Stomach (tissue), 9 donors: ENCODE data around the gene SCTR. TPM values are rescaled to one million over a fixed set of nuclear protein-coding genes. Genes with fewer than 3 reads are reported as not detected.

ENCODE experiments used
- DNase-seq, 2 donors: peaks; one replicate each; pipeline versions ENCODE4 v3.0.0 to v3.0.0-alpha.2; 2013 to 2019
- H3K27ac ChIP-seq, 5 donors: fragments of 200-600 bp in 4 of 5; sonication (generic) in 4 of 5; one replicate each; pipeline ENCODE4 v1.5.1; 2013 to 2019; ENCODE audit warnings: mild to moderate bottlenecking in 1 of 5, moderate library complexity in 1 of 5
- H3K27me3 ChIP-seq, 3 donors: fragments of 200-600 bp; sonication (generic); one replicate each; pipeline ENCODE4 v1.5.1; 2017 to 2019; ENCODE audit warnings: mixed run types in 1 of 3
- H3K36me3 ChIP-seq, 4 donors: fragments of 200-600 bp; sonication (generic); 1 replicate in 3 of 4; 2 replicates in 1 of 4; pipeline ENCODE4 v1.5.1; 2016 to 2019
- H3K4me1 ChIP-seq, 4 donors: fragments of 200-600 bp; sonication (generic); one replicate each; pipeline ENCODE4 v1.5.1; 2016 to 2019
- H3K4me3 ChIP-seq, 4 donors: fragments of 200-600 bp; sonication (generic) in 3 of 4; one replicate each; pipeline ENCODE4 v1.5.1; 2016 to 2019; ENCODE audit warnings: mild to moderate bottlenecking in 1 of 4
- H3K9me3 ChIP-seq, 4 donors: fragments of 200-600 bp; sonication (generic); one replicate each; pipeline ENCODE4 v1.5.1; 2016 to 2019
- CTCF ChIP-seq, 7 experiments: fragments of 450-650 bp in 4 of 7; fragments of 200-600 bp in 3 of 7; sonication (generic) in 3 of 7; IDR thresholded peaks; one replicate each; pipeline ENCODE4 v1.5.1; 2016 to 2019; ENCODE audit warnings: antibody characterized with exemption in 7 of 7, control low read depth in 2 of 7, mild to moderate bottlenecking in 1 of 7
- EP300 ChIP-seq: sonication (generic); formaldehyde crosslinking; IDR thresholded peaks from one replicate; pipeline ENCODE4 v1.6.1; 2017; ENCODE audit warnings: antibody characterized with exemption
- POLR2A ChIP-seq, 4 donors: fragments of 450-650 bp; IDR thresholded peaks; one replicate each; pipeline ENCODE4 v1.6.1; 2016; ENCODE audit warnings: antibody characterized with exemption in 4 of 4, control low read depth in 2 of 4, mild to moderate bottlenecking in 1 of 4, moderate library complexity in 1 of 4
- POLR2AphosphoS5 ChIP-seq, 3 donors: sonication (generic); formaldehyde crosslinking; IDR thresholded peaks; one replicate each; pipeline ENCODE4 v1.6.1; 2016; ENCODE audit warnings: antibody characterized with exemption in 3 of 3
- WGBS, 5 donors: extraction: QIAGEN DNeasy Blood & Tissue Kit in 3 of 5; methylation state at CpG; one replicate each; pipeline versions ENCODE4 v1.1.5 to v1.1.7; 2013 to 2018; 5-methylcytosine and 5-hydroxymethylcytosine counted together
- intact Hi-C: fragments of 100-400 bp; cut with DNase I; formaldehyde crosslinking; loops from one replicate; pipeline ENCODE4 v1.15.1; 2023; ENCODE audit warnings: low total_unique reads
- polyA plus RNA-seq, 3 donors: library from polyadenylated mRNA; stranded (reverse); fragments of 200-250 nt; gene quantifications; one replicate each; pipeline ENCODE4 v1.2.3, GENCODE V29; 2013
- total RNA-seq, 5 donors: library from RNA; depleted of rRNA; stranded (reverse); fragments of >200 nt; gene quantifications; one replicate each; pipeline versions ENCODE4 v1.1.0 to v1.2.3, GENCODE V29; 2014 to 2016
- donor health status: healthy with polysubstance abuse.
- donor health status: Bipolar disorder and iron deficiency.
- donor health status: healthy.

The SCTR gene
- total and polyA plus RNA-seq, 8 donors, result 0.18 to 8.6 (median 4.1) TPM; not detected in 2

GRCh38 chr2:119468154-119468955 is 55.9 kb downstream of the SCTR start:
- H3K36me3 ChIP-seq, result no peaks in the 10 kb centered on the region
- intact Hi-C loops, result no loop called here
- H3K27ac ChIP-seq, result no peak overlapping the region
- 45 to 58% (median 50%) methylated on average over 3 of the region's 3 CpGs for WGBS, 5 donors
- no peak for DNase-seq
- no peaks in the 10 kb centered on the region for H3K9me3 ChIP-seq
- TF ChIP-seq EP300, result no peak
- peak in 1 of 3 donors; percentile 5 for TF ChIP-seq POLR2AphosphoS5 (IDR thresholded peaks at IDR 0.05)
- no peak for TF ChIP-seq CTCF (IDR thresholded peaks at IDR 0.05)
- no peaks in the 10 kb centered on the region for H3K27me3 ChIP-seq
- H3K4me1 ChIP-seq, result peaks cover 0 to 14% (median 0%) of the 10 kb centered on the region in 4 donors
- H3K4me3 ChIP-seq, result no peak overlapping the region

- Histone ChIP-seq H3K4me3 (no peak overlapping the region), H3K36me3 (no peaks in the 10 kb centered on the region), H3K4me1 (peaks cover 0 to 14% (median 0%) of the 10 kb centered on the region in 4 donors), H3K9me3 (no peaks in the 10 kb centered on the region), H3K27ac (no peak overlapping the region), H3K27me3 (no peaks in the 10 kb centered on the region)
- no peak for DNase-seq
- WGBS, 5 donors, result 84 to 91% (median 90%) methylated on average over 4 of the region's 4 CpGs
- TF ChIP-seq POLR2AphosphoS5 (IDR thresholded peaks at IDR 0.05) (no peak), EP300 (no peak), CTCF (IDR thresholded peaks at IDR 0.05) (no peak), POLR2A (IDR thresholded peaks at IDR 0.05) (no peak)
- intact Hi-C loops, result no loop called here
Observed at GRCh38 chr2:119466373-119466772, 57.9 kb downstream of the SCTR start.

GRCh38 chr2:119465687-119466086 is 58.6 kb downstream of the SCTR start:
- intact Hi-C loops, result no loop called here
- H3K36me3 ChIP-seq, result no peaks in the 10 kb centered on the region
- WGBS, 5 donors, result 92 to 94% (median 94%) methylated on average over 11 of the region's 11 CpGs

DNA sequence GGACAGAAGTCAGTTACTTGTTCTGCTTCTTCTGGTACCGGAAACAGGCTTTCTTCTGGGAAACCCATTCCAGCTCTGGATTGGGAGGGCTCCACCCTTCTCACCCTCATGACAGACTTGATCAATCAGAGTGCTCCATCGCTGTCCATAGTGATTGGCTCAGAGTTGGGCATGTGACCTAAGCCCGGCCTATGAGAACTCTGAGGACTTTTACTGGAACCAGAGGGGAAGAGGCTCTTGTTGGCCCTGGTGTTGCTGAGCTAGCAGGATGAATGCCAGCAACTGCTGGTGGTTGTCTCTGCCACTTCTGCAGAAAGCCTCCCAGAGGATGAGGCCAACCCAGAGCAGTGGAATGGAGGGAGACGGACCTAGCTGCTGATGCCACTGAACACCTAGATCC is 59.3 kb downstream of the SCTR start:
- Histone ChIP-seq H3K4me1 (peaks cover 0 to 14% (median 0%) of the 10 kb centered on the region in 4 donors), H3K4me3 (no peak overlapping the region), H3K9me3 (no peaks in the 10 kb centered on the region), H3K27me3 (no peaks in the 10 kb centered on the region), H3K27ac (no peak overlapping the region), H3K36me3 (no peaks in the 10 kb centered on the region)
- TF ChIP-seq POLR2A (IDR thresholded peaks at IDR 0.05), result no peak
- TF ChIP-seq CTCF (IDR thresholded peaks at IDR 0.05), result no peak
- no peak for TF ChIP-seq POLR2AphosphoS5 (IDR thresholded peaks at IDR 0.05)
- TF ChIP-seq EP300, result no peak
- DNase-seq, result no peak
- intact Hi-C loops, result no loop called here
- 90 to 98% (median 95%) methylated on average over 4 of the region's 4 CpGs for WGBS, 5 donors

More at GRCh38 chr2:119465687-119466086, 58.6 kb downstream of the SCTR start:
- no peak for DNase-seq
- Histone ChIP-seq H3K4me3 (no peak overlapping the region), H3K27me3 (no peaks in the 10 kb centered on the region), H3K27ac (no peak overlapping the region), H3K9me3 (no peaks in the 10 kb centered on the region), H3K4me1 (peaks cover 0 to 14% (median 0%) of the 10 kb centered on the region in 4 donors)
- TF ChIP-seq POLR2A (IDR thresholded peaks at IDR 0.05) (no peak), POLR2AphosphoS5 (IDR thresholded peaks at IDR 0.05) (no peak), EP300 (no peak), CTCF (IDR thresholded peaks at IDR 0.05) (no peak)
